C4-2B (cell line): ENCODE results near the gene MAML1.

Experiments
- CTCF ChIP-seq: fragments of 450-650 bp; conservative IDR thresholded peaks from 2 replicates; pipeline ENCODE4 v1.5.1; 2017; ENCODE audit warnings: mild to moderate bottlenecking
- ZFX ChIP-seq: fragments of 450-650 bp; IDR thresholded peaks from 2 replicates; pipeline ENCODE4 v1.6.1; 2017

- no peak for TF ChIP-seq CTCF
- no peak for TF ChIP-seq ZFX
Observed at GRCh38 chr5:179797741-179798140, 65.1 kb downstream of the MAML1 start.
